OCI-LY1 (cell line): ENCODE data around the gene MSL3.

Experiments used
- H2AFZ ChIP-seq: fragments of 200-600 bp; sonication (generic), shearing (Covaris generic); 2 replicates; pipeline ENCODE4 v1.6.0; 2014; ENCODE audit warnings: antibody characterized with exemption, mild to moderate bottlenecking, low read length
- H3F3A ChIP-seq: fragments of 200-600 bp; sonication (generic), shearing (Covaris generic); 2 replicates; pipeline ENCODE4 v1.6.0; 2014; ENCODE audit warnings: mild to moderate bottlenecking, antibody characterized with exemption, low read length, moderate library complexity; ENCODE audit not compliant: insufficient read depth
- H3K27ac ChIP-seq: fragments of 200-600 bp; sonication (generic); 2 replicates; pipeline ENCODE4 v1.5.1; 2014; ENCODE audit warnings: low read length, mixed run types, mild to moderate bottlenecking, low read depth; ENCODE audit not compliant: poor library complexity, severe bottlenecking
- H3K27me3 ChIP-seq: fragments of 200-600 bp; sonication (generic); 2 replicates; pipeline ENCODE4 v1.6.0; 2014; ENCODE audit warnings: antibody characterized with exemption, mild to moderate bottlenecking, low read length, moderate library complexity; ENCODE audit not compliant: insufficient read depth
- H3K36me3 ChIP-seq: fragments of 200-600 bp; sonication (generic); 2 replicates; pipeline ENCODE4 v1.6.1; 2014; ENCODE audit warnings: mild to moderate bottlenecking, antibody characterized with exemption, low read length, moderate library complexity, mixed read lengths; ENCODE audit not compliant: insufficient read depth
- H3K4me1 ChIP-seq: fragments of 200-600 bp; sonication (generic); 2 replicates; pipeline ENCODE4 v1.5.1; 2014; ENCODE audit warnings: mild to moderate bottlenecking, low read length, moderate library complexity; ENCODE audit not compliant: insufficient read depth, severe bottlenecking
- H3K4me2 ChIP-seq: fragments of 200-600 bp; sonication (generic), shearing (Covaris generic); 2 replicates; pipeline ENCODE4 v1.6.1; 2014; ENCODE audit warnings: low read length
- H3K4me3 ChIP-seq: fragments of 200-600 bp; sonication (generic); 2 replicates; pipeline ENCODE4 v1.5.1; 2014; ENCODE audit warnings: low read length, low read depth, mild to moderate bottlenecking, mixed read lengths; ENCODE audit not compliant: poor library complexity, severe bottlenecking
- H3K79me2 ChIP-seq: fragments of 200-600 bp; shearing (Covaris generic); 2 replicates; pipeline ENCODE4 v1.6.1; 2016; ENCODE audit warnings: mixed run types, low read length, mixed read lengths; ENCODE audit not compliant: insufficient read depth
- H3K9ac ChIP-seq: fragments of 200-600 bp; sonication (generic), shearing (Covaris generic); 2 replicates; pipeline ENCODE4 v1.6.1; 2014; ENCODE audit warnings: mild to moderate bottlenecking, low read length, mixed read lengths
- H3K9me2 ChIP-seq: fragments of 200-600 bp; sonication (generic), shearing (Covaris generic); 2 replicates; pipeline ENCODE4 v1.6.1; 2014; ENCODE audit warnings: low read depth, mild to moderate bottlenecking, low read length, mixed read lengths
- H3K9me3 ChIP-seq: fragments of 200-600 bp; shearing (Covaris generic); 2 replicates; pipeline ENCODE4 v1.6.1; 2014; ENCODE audit warnings: low read length, mixed read lengths
- H4K20me1 ChIP-seq: fragments of 200-600 bp; sonication (generic), shearing (Covaris generic); 2 replicates; pipeline ENCODE4 v1.6.0; 2016; ENCODE audit warnings: mild to moderate bottlenecking, low read length; ENCODE audit not compliant: insufficient read depth
- EZH2 ChIP-seq: fragments of 200-600 bp; sonication (generic), shearing (Covaris generic); IDR thresholded peaks from 2 replicates; pipeline ENCODE4 v1.8.0; 2017; ENCODE audit warnings: borderline replicate concordance, mixed run types, mild to moderate bottlenecking, antibody characterized with exemption, low read length, moderate library complexity, mixed read lengths
- TF ChIP-seq, protein P1 (sequence below): fragments of 200-600 bp; sonication (generic), shearing (Covaris generic); IDR thresholded peaks from 2 replicates; pipeline ENCODE4 v1.5.1; 2017; ENCODE audit warnings: mild to moderate bottlenecking, antibody characterized with exemption, low read length, moderate library complexity, mixed read lengths

MSL3 gene

DNA sequence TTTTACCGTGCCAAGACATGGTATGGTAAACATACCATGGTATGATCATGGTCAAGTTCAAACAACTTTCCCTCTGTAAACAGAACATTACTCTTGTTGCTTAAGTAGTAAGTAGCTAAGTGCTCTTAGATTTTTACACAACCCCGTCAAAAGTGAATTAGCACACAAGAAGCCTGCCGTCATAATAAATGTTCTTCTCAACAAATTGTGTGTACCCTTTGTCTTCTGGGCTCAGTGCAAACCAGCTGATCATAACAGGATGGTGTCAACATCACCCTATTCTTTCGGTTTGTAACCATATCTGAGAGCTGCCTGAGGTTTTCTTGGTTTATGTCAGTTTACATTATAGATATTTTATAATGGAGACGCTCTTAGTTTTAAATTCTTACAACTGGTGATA, 28.8 kb downstream of the MSL3 start:
- Histone ChIP-seq H3K9me2 (no peaks in the 10 kb centered on the region), H3F3A (no peaks in the 10 kb centered on the region), H3K27me3 (no peaks in the 10 kb centered on the region), H3K4me1 (peaks cover 27% of the 10 kb centered on the region), H3K36me3 (no peaks in the 10 kb centered on the region), H3K9me3 (no peaks in the 10 kb centered on the region), H4K20me1 (no peaks in the 10 kb centered on the region), H3K27ac (no peak overlapping the region), H3K9ac (no peak overlapping the region), H2AFZ (no peak overlapping the region), H3K4me2 (no peak overlapping the region), H3K79me2 (no peaks in the 10 kb centered on the region), H3K4me3 (no peak overlapping the region)
- no peak for TF ChIP-seq EZH2
- TF ChIP-seq, protein P1, sequence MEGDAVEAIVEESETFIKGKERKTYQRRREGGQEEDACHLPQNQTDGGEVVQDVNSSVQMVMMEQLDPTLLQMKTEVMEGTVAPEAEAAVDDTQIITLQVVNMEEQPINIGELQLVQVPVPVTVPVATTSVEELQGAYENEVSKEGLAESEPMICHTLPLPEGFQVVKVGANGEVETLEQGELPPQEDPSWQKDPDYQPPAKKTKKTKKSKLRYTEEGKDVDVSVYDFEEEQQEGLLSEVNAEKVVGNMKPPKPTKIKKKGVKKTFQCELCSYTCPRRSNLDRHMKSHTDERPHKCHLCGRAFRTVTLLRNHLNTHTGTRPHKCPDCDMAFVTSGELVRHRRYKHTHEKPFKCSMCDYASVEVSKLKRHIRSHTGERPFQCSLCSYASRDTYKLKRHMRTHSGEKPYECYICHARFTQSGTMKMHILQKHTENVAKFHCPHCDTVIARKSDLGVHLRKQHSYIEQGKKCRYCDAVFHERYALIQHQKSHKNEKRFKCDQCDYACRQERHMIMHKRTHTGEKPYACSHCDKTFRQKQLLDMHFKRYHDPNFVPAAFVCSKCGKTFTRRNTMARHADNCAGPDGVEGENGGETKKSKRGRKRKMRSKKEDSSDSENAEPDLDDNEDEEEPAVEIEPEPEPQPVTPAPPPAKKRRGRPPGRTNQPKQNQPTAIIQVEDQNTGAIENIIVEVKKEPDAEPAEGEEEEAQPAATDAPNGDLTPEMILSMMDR = no peak

DNA sequence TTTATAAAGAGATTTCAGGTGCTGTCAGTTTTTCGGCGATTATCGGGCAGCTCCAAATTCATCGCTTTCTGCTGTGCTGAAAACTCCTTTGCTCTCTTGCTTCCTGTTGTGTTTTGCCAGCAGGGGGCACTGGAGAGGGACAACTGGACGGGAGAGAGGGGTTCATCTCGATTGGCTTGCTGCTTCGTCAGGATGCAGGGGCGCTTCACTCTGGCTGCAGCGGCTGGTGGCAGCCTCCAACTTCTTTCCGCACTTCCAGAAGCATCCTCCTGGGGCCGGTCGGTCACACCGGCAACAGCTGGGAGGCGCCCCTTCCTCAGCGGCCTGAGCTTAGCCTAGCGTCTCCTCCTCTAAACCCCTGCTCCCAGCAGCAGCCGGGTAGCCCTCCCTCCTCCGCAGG, 29.5 kb downstream of the MSL3 start:
- H3K4me1 ChIP-seq = peaks cover 34% of the 10 kb centered on the region
- H3K9ac ChIP-seq = no peak overlapping the region
- no peaks in the 10 kb centered on the region for H3K79me2 ChIP-seq
- no peak overlapping the region for H3K4me2 ChIP-seq
- H3K27ac ChIP-seq = no peak overlapping the region
- H3K9me3 ChIP-seq = no peaks in the 10 kb centered on the region
- H4K20me1 ChIP-seq = no peaks in the 10 kb centered on the region
- H3F3A ChIP-seq = no peaks in the 10 kb centered on the region
- no peaks in the 10 kb centered on the region for H3K36me3 ChIP-seq
- no peaks in the 10 kb centered on the region for H3K27me3 ChIP-seq
- no peak overlapping the region for H2AFZ ChIP-seq
- H3K4me3 ChIP-seq = no peak overlapping the region
- TF ChIP-seq EZH2 = no peak
- TF ChIP-seq, protein P1 = peak; percentile 27; the same call in 1 of the 2 replicates
- H3K9me2 ChIP-seq = no peaks in the 10 kb centered on the region

DNA sequence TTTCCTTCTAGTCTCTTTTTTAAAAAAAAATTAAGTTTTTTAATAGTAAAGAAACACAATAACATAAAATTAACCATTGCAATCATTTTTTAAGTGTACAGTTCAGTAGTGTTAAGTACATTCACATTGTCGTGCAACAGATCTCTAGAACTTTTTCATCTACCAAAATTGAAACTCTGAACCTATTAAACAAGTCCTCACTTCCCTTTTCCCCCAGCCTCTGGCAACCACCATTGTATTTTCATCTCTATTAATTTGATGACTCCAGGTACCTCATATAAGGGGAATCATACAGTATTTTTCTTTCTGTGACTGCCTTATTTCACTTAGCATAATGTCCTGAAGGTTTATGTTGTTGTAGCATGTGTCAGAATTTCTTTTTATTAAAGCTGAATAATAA, 31.8 kb downstream of the MSL3 start:
- Histone ChIP-seq H3K27me3 (no peaks in the 10 kb centered on the region), H3K79me2 (no peaks in the 10 kb centered on the region), H3K9ac (no peak overlapping the region), H3K27ac (peak overlapping the region; percentile 98), H2AFZ (no peak overlapping the region), H3K4me3 (no peak overlapping the region), H3K4me1 (peaks cover 56% of the 10 kb centered on the region), H3K36me3 (no peaks in the 10 kb centered on the region), H3K9me2 (no peaks in the 10 kb centered on the region), H4K20me1 (no peaks in the 10 kb centered on the region), H3F3A (no peaks in the 10 kb centered on the region), H3K4me2 (no peak overlapping the region), H3K9me3 (no peaks in the 10 kb centered on the region)
- no peak for TF ChIP-seq EZH2
- TF ChIP-seq, protein P1 = no peak
